Glutamatergic neuron (in vitro differentiated cells): ENCODE results near the gene HIRA. TPM values are rescaled to one million over a fixed set of nuclear protein-coding genes. Genes with fewer than 3 reads are reported as not detected.
"Not testable (repeated sequence)": the region's sequence is repeated elsewhere in the genome, so short reads cannot be mapped to it uniquely, and the experiment has no call there.

Source experiments
- DNase-seq: peaks from one replicate; pipeline ENCODE4 v3.0.0; 2022
- H3K27ac Mint-ChIP-seq: one replicate; pipeline ENCODE4 v1.8.0; 2020; ENCODE audit warnings: mild to moderate bottlenecking, mixed read lengths, inconsistent platforms; ENCODE audit not compliant: unreplicated experiment
- H3K27me3 Mint-ChIP-seq: one replicate; pipeline ENCODE4 v1.8.0; 2020; ENCODE audit warnings: mild to moderate bottlenecking, moderate library complexity, mixed read lengths, inconsistent platforms; ENCODE audit not compliant: unreplicated experiment
- H3K36me3 Mint-ChIP-seq: one replicate; pipeline ENCODE4 v1.8.0; 2020; ENCODE audit warnings: mild to moderate bottlenecking, mixed read lengths, inconsistent platforms; ENCODE audit not compliant: unreplicated experiment
- H3K4me1 Mint-ChIP-seq: one replicate; pipeline ENCODE4 v1.8.0; 2020; ENCODE audit warnings: mild to moderate bottlenecking, low read depth, mixed read lengths, inconsistent platforms; ENCODE audit not compliant: unreplicated experiment
- H3K4me3 Mint-ChIP-seq: one replicate; pipeline ENCODE4 v1.8.0; 2020; ENCODE audit warnings: mild to moderate bottlenecking, mixed read lengths, inconsistent platforms; ENCODE audit not compliant: unreplicated experiment
- H3K9me3 Mint-ChIP-seq: one replicate; pipeline ENCODE4 v1.8.0; 2020; ENCODE audit warnings: mild to moderate bottlenecking, moderate library complexity, mixed read lengths, inconsistent platforms; ENCODE audit not compliant: unreplicated experiment
- CTCF ChIP-seq: fragments of 200-600 bp; sonication (generic); IDR thresholded peaks from one replicate; pipeline ENCODE4 v1.5.0; 2021; ENCODE audit not compliant: partially characterized antibody, unreplicated experiment
- total RNA-seq: library from RNA; stranded (reverse); fragmentation: NEBNext Ultra II Directional; extraction: Animal tissue kit (Norgen Biotek cat#: 25700); gene quantifications from one replicate; pipeline ENCODE4 v1.2.1, GENCODE V29; 2021; ENCODE audit not compliant: unreplicated experiment

Gene HIRA
- total RNA-seq, 1 donor from 2014 or later: 51.0 TPM

- Mint-ChIP-seq H3K4me3 (no peak overlapping the region), H3K4me1 (no peaks in the 10 kb centered on the region), H3K27ac (no peak overlapping the region), H3K27me3 (peaks cover 2% of the 10 kb centered on the region), H3K36me3 (no peaks in the 10 kb centered on the region), H3K9me3 (no peaks in the 10 kb centered on the region)
- DNase-seq: no peak
- no peak for TF ChIP-seq CTCF
Observed at GRCh38 chr22:19371893-19372292, 59.6 kb downstream of the HIRA start.

GRCh38 chr22:19368876-19369275 lies 62.7 kb downstream of the HIRA start:
- Mint-ChIP-seq H3K4me3 (no peak overlapping the region), H3K27me3 (peaks cover under 1% of the 10 kb centered on the region), H3K9me3 (no peaks in the 10 kb centered on the region), H3K27ac (no peak overlapping the region), H3K4me1 (no peaks in the 10 kb centered on the region), H3K36me3 (peaks cover 4% of the 10 kb centered on the region)
- TF ChIP-seq CTCF: no peak
- no peak for DNase-seq

GRCh38 chr22:19367763-19368367 lies 63.7 kb downstream of the HIRA start:
- no peak for TF ChIP-seq CTCF
- Mint-ChIP-seq H3K27me3 (no peaks in the 10 kb centered on the region), H3K9me3 (no peaks in the 10 kb centered on the region), H3K4me3 (no peak overlapping the region), H3K36me3 (peaks cover 4% of the 10 kb centered on the region), H3K4me1 (no peaks in the 10 kb centered on the region), H3K27ac (no peak overlapping the region)
- no peak for DNase-seq

- not testable (repeated sequence) for H3K27me3 Mint-ChIP-seq, H3K4me3 Mint-ChIP-seq, DNase-seq, H3K9me3 Mint-ChIP-seq, H3K27ac Mint-ChIP-seq, H3K36me3 Mint-ChIP-seq, H3K4me1 Mint-ChIP-seq
Observed at GRCh38 chr22:19363541-19363940, 68.0 kb downstream of the HIRA start.

- no peak for DNase-seq
- Mint-ChIP-seq H3K4me3 (no peak overlapping the region), H3K9me3 (no peaks in the 10 kb centered on the region), H3K27ac (no peak overlapping the region), H3K4me1 (no peaks in the 10 kb centered on the region), H3K27me3 (peaks cover 2% of the 10 kb centered on the region), H3K36me3 (peaks cover 11% of the 10 kb centered on the region)
- no peak for TF ChIP-seq CTCF
Observed at GRCh38 chr22:19361501-19362103, 69.9 kb downstream of the HIRA start.
